Esophagus muscularis mucosa (tissue), 4 donors: ENCODE results near the gene ABCC8. TPM values are rescaled to one million over a fixed set of nuclear protein-coding genes. Genes with fewer than 3 reads are reported as not detected.

ENCODE experiments used
- DNase-seq: peaks from one replicate; pipeline ENCODE4 v3.0.0-alpha.2; 2017; ENCODE audit errors: extremely low spot score
- H3K27ac ChIP-seq, 4 donors: fragments of 200-600 bp; sonication (generic); replicated peaks in 1 of 4; 1 replicate in 3 of 4; 2 replicates in 1 of 4; pipeline ENCODE4 v1.5.1; 2016 to 2019; ENCODE audit warnings: mild to moderate bottlenecking in 1 of 4
- H3K27me3 ChIP-seq, 4 donors: fragments of 200-600 bp; sonication (generic); one replicate each; pipeline versions ENCODE4 v1.5.1 to v1.6.0; 2016 to 2019
- H3K36me3 ChIP-seq, 4 donors: fragments of 200-600 bp; sonication (generic); one replicate each; pipeline ENCODE4 v1.5.1; 2016 to 2019
- H3K4me1 ChIP-seq, 4 donors: fragments of 200-600 bp; sonication (generic); one replicate each; pipeline ENCODE4 v1.5.1; 2016 to 2019
- H3K4me3 ChIP-seq, 4 donors: fragments of 200-600 bp; sonication (generic); 1 replicate in 2 of 4; 2 replicates in 2 of 4; pipeline ENCODE4 v1.5.1; 2016 to 2019; ENCODE audit warnings: mild to moderate bottlenecking in 4 of 4, moderate library complexity in 1 of 4
- H3K9me3 ChIP-seq, 4 donors: fragments of 200-600 bp; sonication (generic); 1 replicate in 3 of 4; 2 replicates in 1 of 4; pipeline ENCODE4 v1.5.1; 2016 to 2019
- CTCF ChIP-seq, 3 experiments: fragments of 200-600 bp in 2 of 3; fragments of 450-650 bp in 1 of 3; sonication (generic) in 2 of 3; IDR thresholded peaks; one replicate each; pipeline ENCODE4 v1.5.1; 2017 to 2019; ENCODE audit warnings: antibody characterized with exemption in 3 of 3, mild to moderate bottlenecking in 2 of 3, moderate library complexity in 1 of 3
- EP300 ChIP-seq: sonication (generic); formaldehyde crosslinking; IDR thresholded peaks from one replicate; pipeline ENCODE4 v1.6.1; 2017; ENCODE audit warnings: antibody characterized with exemption
- POLR2A ChIP-seq: fragments of 450-650 bp; IDR thresholded peaks from one replicate; pipeline ENCODE4 v1.6.1; 2017; ENCODE audit warnings: antibody characterized with exemption, moderate library complexity, mild to moderate bottlenecking, low read depth
- POLR2AphosphoS5 ChIP-seq, 2 donors: sonication (generic); formaldehyde crosslinking; IDR thresholded peaks; one replicate each; pipeline ENCODE4 v1.6.1; 2017; ENCODE audit warnings: antibody characterized with exemption in 2 of 2
- WGBS: methylation state at CpG from one replicate; pipeline ENCODE4 v1.1.5; 2018; 5-methylcytosine and 5-hydroxymethylcytosine counted together
- intact Hi-C: fragments of 100-400 bp; cut with DNase I; formaldehyde crosslinking; loops from one replicate; pipeline ENCODE4 v1.15.1; 2023
- total RNA-seq, 4 donors: library from RNA; depleted of rRNA; stranded (reverse); fragments of >200 nt; gene quantifications; one replicate each; pipeline versions ENCODE4 v1.1.0 to v1.2.1, GENCODE V29; 2016

Gene ABCC8
- total RNA-seq, 4 donors from 2014 or later, result 0.63 to 2.5 (median 1.7) TPM

- Histone ChIP-seq H3K4me1 (peaks cover 0 to 4% (median 0%) of the 10 kb centered on the region in 4 donors), H3K9me3 (peaks cover 0 to 53% (median 32%) of the 10 kb centered on the region in 4 donors), H3K4me3 (no peak overlapping the region), H3K36me3 (peaks cover 51 to 83% (median 65%) of the 10 kb centered on the region in 4 donors), H3K27me3 (no peaks in the 10 kb centered on the region), H3K27ac (no peak overlapping the region)
- TF ChIP-seq EP300 (no peak), POLR2A (no peak)
- DNase-seq, result no peak
- intact Hi-C loops, result no loop called here
- 54% methylated on average over 3 of the region's 3 CpGs for WGBS
These were observed 105.0 kb downstream of the ABCC8 start for GRCh38 chr11:17371614-17372013.

GRCh38 chr11:17369684-17370243 lies 106.9 kb downstream of the ABCC8 start:
- TF ChIP-seq POLR2A, result no peak
- TF ChIP-seq POLR2AphosphoS5 (IDR thresholded peaks at IDR 0.05), result no peak
- TF ChIP-seq CTCF (IDR thresholded peaks at IDR 0.05), result no peak
- no peak for TF ChIP-seq EP300
- Histone ChIP-seq H3K36me3 (peaks cover 51 to 76% (median 61%) of the 10 kb centered on the region in 4 donors), H3K4me3 (no peak overlapping the region), H3K9me3 (peaks cover 0 to 53% (median 32%) of the 10 kb centered on the region in 4 donors), H3K27me3 (no peaks in the 10 kb centered on the region), H3K4me1 (no peaks in the 10 kb centered on the region), H3K27ac (no peak overlapping the region)
- intact Hi-C loops, result no loop called here
- no peak for DNase-seq
- WGBS, result 91% methylated on average over 2 of the region's 2 CpGs

DNA sequence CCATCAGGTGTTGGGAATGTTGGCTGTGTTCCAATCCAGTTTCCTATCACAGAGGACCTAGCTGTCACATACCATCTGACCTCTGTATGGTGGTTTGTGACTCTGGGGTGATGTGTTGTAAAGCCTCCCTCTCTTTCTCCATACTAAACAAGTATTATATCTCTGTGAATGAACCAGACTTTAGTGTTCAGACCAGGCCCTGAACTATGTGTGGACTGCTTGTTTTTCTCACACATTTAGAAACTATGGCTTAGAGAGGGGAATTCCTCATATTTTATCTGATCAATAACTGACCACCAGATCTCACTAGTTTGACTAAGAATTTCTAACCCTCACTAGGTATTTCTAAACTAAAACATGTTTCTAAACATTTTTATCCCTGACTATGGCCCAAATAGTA lies 107.6 kb downstream of the ABCC8 start:
- intact Hi-C loops, result no loop called here

GRCh38 chr11:17368551-17368950 lies 108.1 kb downstream of the ABCC8 start:
- WGBS, result 87% methylated on average over 3 of the region's 3 CpGs

More for the DNA sequence above, 107.6 kb downstream of the ABCC8 start:
- Histone ChIP-seq H3K4me3 (no peak overlapping the region), H3K4me1 (no peaks in the 10 kb centered on the region), H3K27me3 (no peaks in the 10 kb centered on the region), H3K9me3 (peaks cover 0 to 50% (median 32%) of the 10 kb centered on the region in 4 donors), H3K36me3 (peaks cover 51 to 72% (median 61%) of the 10 kb centered on the region in 4 donors), H3K27ac (no peak overlapping the region)
- no peak for DNase-seq
- no peak for TF ChIP-seq POLR2AphosphoS5 (IDR thresholded peaks at IDR 0.05)
- TF ChIP-seq CTCF (IDR thresholded peaks at IDR 0.05), result no peak
- TF ChIP-seq POLR2A, result no peak
- TF ChIP-seq EP300, result no peak

DNA sequence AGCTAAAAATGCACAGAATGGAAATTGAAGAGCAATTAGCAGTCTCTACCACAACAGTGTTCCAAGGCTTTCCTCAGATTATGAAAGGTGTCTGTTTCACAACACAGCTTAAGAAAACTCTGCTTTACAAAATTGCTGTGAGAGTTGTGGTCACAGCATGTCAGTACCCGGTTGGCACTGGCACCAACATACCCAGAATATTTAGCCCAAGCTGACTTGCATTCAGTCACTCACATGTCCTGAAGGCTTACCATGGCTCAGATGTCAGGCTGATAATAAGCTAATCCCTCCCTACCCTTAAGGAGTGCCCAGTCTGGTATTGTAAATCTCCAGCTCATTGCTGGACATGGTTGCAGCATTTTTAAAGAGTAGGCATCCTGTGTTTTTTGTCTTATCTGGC lies 110.2 kb downstream of the ABCC8 start:
- no peak for DNase-seq
- Histone ChIP-seq H3K4me1 (no peaks in the 10 kb centered on the region), H3K27ac (no peak overlapping the region), H3K27me3 (no peaks in the 10 kb centered on the region), H3K4me3 (no peak overlapping the region), H3K36me3 (peaks cover 35 to 46% (median 41%) of the 10 kb centered on the region in 4 donors), H3K9me3 (peaks cover 0 to 27% (median 19%) of the 10 kb centered on the region in 4 donors)
- TF ChIP-seq CTCF (IDR thresholded peaks at IDR 0.05), result no peak
- TF ChIP-seq POLR2AphosphoS5 (IDR thresholded peaks at IDR 0.05), result no peak
- TF ChIP-seq EP300, result no peak
- no peak for TF ChIP-seq POLR2A
- WGBS, result 69% methylated on average over 1 of the region's 1 CpG
- intact Hi-C loops, result no loop called here

More at GRCh38 chr11:17368551-17368950, 108.1 kb downstream of the ABCC8 start:
- Histone ChIP-seq H3K36me3 (peaks cover 51 to 67% (median 60%) of the 10 kb centered on the region in 4 donors), H3K27me3 (no peaks in the 10 kb centered on the region), H3K27ac (no peak overlapping the region), H3K9me3 (peaks cover 0 to 45% (median 32%) of the 10 kb centered on the region in 4 donors), H3K4me1 (no peaks in the 10 kb centered on the region), H3K4me3 (no peak overlapping the region)
- TF ChIP-seq POLR2AphosphoS5 (IDR thresholded peaks at IDR 0.05) (no peak), EP300 (no peak), POLR2A (no peak), CTCF (IDR thresholded peaks at IDR 0.05) (no peak)
- DNase-seq, result no peak
- intact Hi-C loops, result no loop called here
